SHP77 treated with DMSO at 0.1 percent for 48 hours (cell line): ENCODE measurements around the gene SDS.

Experiments used
- DNase-seq: peaks from one replicate; lab custom pipeline; 2025; lab: John Stamatoyannopoulos, UW

The SDS gene

GRCh38 chr12:113347107-113347506, 56.6 kb downstream of the SDS start:
- no peak for DNase-seq

DNA sequence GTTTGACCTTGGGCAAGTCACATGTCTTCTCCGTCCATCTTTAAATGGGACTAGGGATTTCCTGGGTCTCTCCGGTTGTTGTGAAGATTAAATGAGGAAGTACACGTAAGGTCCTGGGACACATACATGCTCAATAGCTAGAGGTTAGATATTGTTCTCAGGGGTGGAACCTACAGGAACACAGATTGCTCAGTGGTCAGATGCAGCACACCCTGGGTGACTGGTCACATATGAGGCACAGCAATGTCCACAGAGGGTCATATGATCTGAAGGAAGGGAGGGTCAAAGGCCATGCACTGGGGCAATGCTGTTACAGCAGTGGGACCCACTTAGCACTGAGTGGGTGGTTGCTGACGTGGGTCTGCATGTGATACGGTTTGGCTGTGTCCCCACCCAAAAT, 57.3 kb downstream of the SDS start:
- DNase-seq: no peak

DNA sequence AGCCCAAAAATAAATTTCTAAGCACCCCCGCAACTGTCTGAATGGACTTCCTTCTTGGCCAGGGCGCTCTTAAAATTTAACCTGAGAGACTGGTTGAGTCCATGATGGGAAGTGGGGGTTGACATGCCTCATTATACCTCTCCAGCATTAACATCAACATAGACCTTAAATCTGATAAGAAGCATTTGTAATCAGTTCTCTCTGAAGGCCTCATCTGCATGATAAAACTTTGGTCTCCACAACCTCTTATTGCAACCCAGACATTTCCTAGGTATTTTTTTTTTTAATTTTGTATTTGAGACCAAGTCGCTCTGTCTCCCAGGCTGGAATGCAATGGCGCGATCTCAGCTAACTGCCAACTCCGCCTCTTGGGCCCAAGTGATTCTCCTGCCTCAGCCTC, 58.4 kb downstream of the SDS start:
- DNase-seq: no peak
